ENCODE measurements around the gene GPR83. TPM values are rescaled to one million over a fixed set of nuclear protein-coding genes. Genes with fewer than 3 reads are reported as not detected.
A peak's percentile ranks its signal among the peaks of the same experiment; 100 is the strongest.

The GPR83 gene
- total RNA-seq (1 to 10 TPM; 5.3 to 7.1 TPM), polyA plus RNA-seq (ENCODE audit: insufficient read length in 2 of 2) (1 to 10 TPM; 3.6 to 4.0 TPM)
- long read RNA-seq, donor 1, full-length matches to known transcripts = 2 of 2 reads
- long read RNA-seq, donor 1, partial matches to known transcripts = 0 of 2 reads
- long read RNA-seq, donor 1, other reads (novel, unspliced or antisense) = 0 of 2 reads
- long read RNA-seq, donor 2 = 0 reads
- long read RNA-seq, donor 3 = 0 reads
- long read RNA-seq, donor 4 = 0 reads

- Histone ChIP-seq H3K4me1 (ENCODE audit: control insufficient read depth, insufficient read depth, low read length) (peaks cover 19% of the 10 kb centered on the region), H3K27ac (ENCODE audit: low read depth, low read length) (no peak within 1 kb of the TSS), H3K36me3 (ENCODE audit: control insufficient read depth, insufficient read depth, low read length) (no peaks in the 10 kb centered on the region), H3K9me3 (ENCODE audit: control insufficient read depth, insufficient read depth, low read length) (no peaks in the 10 kb centered on the region), H3K4me3 (ENCODE audit: low read depth, low read length) (peak within 1 kb of the TSS; percentile 31), H3K27me3 (ENCODE audit: control insufficient read depth, insufficient read depth, low read length) (peaks cover 25% of the 10 kb centered on the region)
- WGBS (ENCODE audit: insufficient coverage) = 2% methylated on average over 66 of the region's 73 CpGs
- peak in 2 of 6 donors; percentile 76 to 80 for DNase-seq (ENCODE audit: low read depth in 4 of 6, low spot score in 6 of 6)
Measured at GRCh38 chr11:94400839-94401772, at the start of gene GPR83. GPR83 (minus strand) TSS chr11:94401419; CDS start chr11:94401247, 172 bp downstream.

- no peaks in the 10 kb centered on the region for H3K4me1 ChIP-seq (ENCODE audit: control insufficient read depth, insufficient read depth, low read length)
- DNase-seq (ENCODE audit: low read depth in 4 of 6, low spot score in 6 of 6) = no peak
- H3K27ac ChIP-seq (ENCODE audit: low read depth, low read length) = no peak overlapping the region
- no peaks in the 10 kb centered on the region for H3K9me3 ChIP-seq (ENCODE audit: control insufficient read depth, insufficient read depth, low read length)
- WGBS (ENCODE audit: insufficient coverage) = no CpG with 5 or more reads among the region's 3 CpGs
- H3K4me3 ChIP-seq (ENCODE audit: low read depth, low read length) = no peak overlapping the region
- H3K27me3 ChIP-seq (ENCODE audit: control insufficient read depth, insufficient read depth, low read length) = no peaks in the 10 kb centered on the region
- H3K36me3 ChIP-seq (ENCODE audit: control insufficient read depth, insufficient read depth, low read length) = no peaks in the 10 kb centered on the region
Measured at GRCh38 chr11:94450048-94450447, 48.8 kb upstream of the GPR83 start.

GRCh38 chr11:94449437-94449836 is 48.2 kb upstream of the GPR83 start:
- no CpG with 5 or more reads among the region's 2 CpGs for WGBS (ENCODE audit: insufficient coverage)
- Histone ChIP-seq H3K27ac (ENCODE audit: low read depth, low read length) (no peak overlapping the region), H3K36me3 (ENCODE audit: control insufficient read depth, insufficient read depth, low read length) (no peaks in the 10 kb centered on the region), H3K4me1 (ENCODE audit: control insufficient read depth, insufficient read depth, low read length) (no peaks in the 10 kb centered on the region), H3K9me3 (ENCODE audit: control insufficient read depth, insufficient read depth, low read length) (no peaks in the 10 kb centered on the region), H3K27me3 (ENCODE audit: control insufficient read depth, insufficient read depth, low read length) (no peaks in the 10 kb centered on the region), H3K4me3 (ENCODE audit: low read depth, low read length) (no peak overlapping the region)
- no peak for DNase-seq (ENCODE audit: low read depth in 4 of 6, low spot score in 6 of 6)

- no peak for DNase-seq (ENCODE audit: low read depth in 4 of 6, low spot score in 6 of 6)
- peaks cover under 1% of the 10 kb centered on the region for H3K36me3 ChIP-seq (ENCODE audit: control insufficient read depth, insufficient read depth, low read length)
- WGBS (ENCODE audit: insufficient coverage) = no CpG with 5 or more reads among the region's 1 CpG
- H3K4me3 ChIP-seq (ENCODE audit: low read depth, low read length) = no peak overlapping the region
- H3K27ac ChIP-seq (ENCODE audit: low read depth, low read length) = no peak overlapping the region
- no peaks in the 10 kb centered on the region for H3K4me1 ChIP-seq (ENCODE audit: control insufficient read depth, insufficient read depth, low read length)
- H3K27me3 ChIP-seq (ENCODE audit: control insufficient read depth, insufficient read depth, low read length) = no peaks in the 10 kb centered on the region
- no peaks in the 10 kb centered on the region for H3K9me3 ChIP-seq (ENCODE audit: control insufficient read depth, insufficient read depth, low read length)
Measured at GRCh38 chr11:94449029-94449428, 47.8 kb upstream of the GPR83 start.

- no peak overlapping the region for H3K4me3 ChIP-seq (ENCODE audit: low read depth, low read length)
- DNase-seq (ENCODE audit: low read depth in 4 of 6, low spot score in 6 of 6) = no peak
- H3K9me3 ChIP-seq (ENCODE audit: control insufficient read depth, insufficient read depth, low read length) = no peaks in the 10 kb centered on the region
- H3K4me1 ChIP-seq (ENCODE audit: control insufficient read depth, insufficient read depth, low read length) = no peaks in the 10 kb centered on the region
- WGBS (ENCODE audit: insufficient coverage) = 68% methylated on average over 3 of the region's 4 CpGs
- H3K27ac ChIP-seq (ENCODE audit: low read depth, low read length) = no peak overlapping the region
- peaks cover 4% of the 10 kb centered on the region for H3K36me3 ChIP-seq (ENCODE audit: control insufficient read depth, insufficient read depth, low read length)
- no peaks in the 10 kb centered on the region for H3K27me3 ChIP-seq (ENCODE audit: control insufficient read depth, insufficient read depth, low read length)
Measured at GRCh38 chr11:94447149-94447548, 45.9 kb upstream of the GPR83 start.

GRCh38 chr11:94445641-94446040 is 44.4 kb upstream of the GPR83 start:
- H3K36me3 ChIP-seq (ENCODE audit: control insufficient read depth, insufficient read depth, low read length) = peaks cover 4% of the 10 kb centered on the region
- no peak for DNase-seq (ENCODE audit: low read depth in 4 of 6, low spot score in 6 of 6)
- no CpG with 5 or more reads among the region's 1 CpG for WGBS (ENCODE audit: insufficient coverage)
- H3K4me3 ChIP-seq (ENCODE audit: low read depth, low read length) = no peak overlapping the region
- H3K9me3 ChIP-seq (ENCODE audit: control insufficient read depth, insufficient read depth, low read length) = no peaks in the 10 kb centered on the region
- no peaks in the 10 kb centered on the region for H3K27me3 ChIP-seq (ENCODE audit: control insufficient read depth, insufficient read depth, low read length)
- H3K4me1 ChIP-seq (ENCODE audit: control insufficient read depth, insufficient read depth, low read length) = no peaks in the 10 kb centered on the region
- H3K27ac ChIP-seq (ENCODE audit: low read depth, low read length) = no peak overlapping the region

- no peak overlapping the region for H3K4me3 ChIP-seq (ENCODE audit: low read depth, low read length)
- H3K27me3 ChIP-seq (ENCODE audit: control insufficient read depth, insufficient read depth, low read length) = no peaks in the 10 kb centered on the region
- no peak for DNase-seq (ENCODE audit: low read depth in 4 of 6, low spot score in 6 of 6)
- no peak overlapping the region for H3K27ac ChIP-seq (ENCODE audit: low read depth, low read length)
- no peaks in the 10 kb centered on the region for H3K4me1 ChIP-seq (ENCODE audit: control insufficient read depth, insufficient read depth, low read length)
- peaks cover 1% of the 10 kb centered on the region for H3K9me3 ChIP-seq (ENCODE audit: control insufficient read depth, insufficient read depth, low read length)
- H3K36me3 ChIP-seq (ENCODE audit: control insufficient read depth, insufficient read depth, low read length) = peaks cover 7% of the 10 kb centered on the region
- 42% methylated on average over 1 of the region's 1 CpG for WGBS (ENCODE audit: insufficient coverage)
Measured at GRCh38 chr11:94433049-94433448, 31.8 kb upstream of the GPR83 start.

- Histone ChIP-seq H3K4me3 (ENCODE audit: low read depth, low read length) (no peak overlapping the region), H3K36me3 (ENCODE audit: control insufficient read depth, insufficient read depth, low read length) (peaks cover 12% of the 10 kb centered on the region), H3K9me3 (ENCODE audit: control insufficient read depth, insufficient read depth, low read length) (peaks cover 2% of the 10 kb centered on the region), H3K27ac (ENCODE audit: low read depth, low read length) (no peak overlapping the region), H3K4me1 (ENCODE audit: control insufficient read depth, insufficient read depth, low read length) (peaks cover 6% of the 10 kb centered on the region), H3K27me3 (ENCODE audit: control insufficient read depth, insufficient read depth, low read length) (no peaks in the 10 kb centered on the region)
- no peak for DNase-seq (ENCODE audit: low read depth in 4 of 6, low spot score in 6 of 6)
- no CpG with 5 or more reads among the region's 2 CpGs for WGBS (ENCODE audit: insufficient coverage)
Measured at GRCh38 chr11:94424662-94425061, 23.4 kb upstream of the GPR83 start.

- Histone ChIP-seq H3K4me3 (ENCODE audit: low read depth, low read length) (no peak overlapping the region), H3K9me3 (ENCODE audit: control insufficient read depth, insufficient read depth, low read length) (peaks cover 2% of the 10 kb centered on the region), H3K27ac (ENCODE audit: low read depth, low read length) (no peak overlapping the region), H3K27me3 (ENCODE audit: control insufficient read depth, insufficient read depth, low read length) (no peaks in the 10 kb centered on the region), H3K4me1 (ENCODE audit: control insufficient read depth, insufficient read depth, low read length) (peaks cover 6% of the 10 kb centered on the region), H3K36me3 (ENCODE audit: control insufficient read depth, insufficient read depth, low read length) (peaks cover 15% of the 10 kb centered on the region)
- WGBS (ENCODE audit: insufficient coverage) = 69% methylated on average over 2 of the region's 2 CpGs
- no peak for DNase-seq (ENCODE audit: low read depth in 4 of 6, low spot score in 6 of 6)
Measured at GRCh38 chr11:94424011-94424410, 22.8 kb upstream of the GPR83 start.
